Measurements from ENCODE around the gene CAMTA1. TPM values are rescaled to one million over a fixed set of nuclear protein-coding genes. Genes with fewer than 3 reads are reported as not detected.

Gene CAMTA1
- total and polyA plus RNA-seq, 8 donors, result 13.0 to 54.2 (median 23.6) TPM

GRCh38 chr1:7225711-7226505 lies 440.7 kb downstream of the CAMTA1 start:
- WGBS, 2 donors, result 61 to 76% methylated on average over 11 of the region's 11 CpGs
- no peaks in the 10 kb centered on the region for H3K4me1 ChIP-seq
- H3K36me3 ChIP-seq, result no peaks in the 10 kb centered on the region
- H3K9me3 ChIP-seq, result no peaks in the 10 kb centered on the region
- ATAC-seq, result no peak
- H3K27me3 ChIP-seq, result no peaks in the 10 kb centered on the region
- no peak for FAIRE-seq
- no peak for DNase-seq
- intact Hi-C loops (cut with DNase I), result loop anchor here in 2 of 3 donors (10.0 kb wide), 3 partner anchors 181 to 501 kb away; no protein-coding TSS in a partner anchor
- H3K4me3 ChIP-seq, result no peak overlapping the region
- H3K27ac ChIP-seq, result no peak overlapping the region
- no peak for TF ChIP-seq CTCF (IDR thresholded peaks at IDR 0.05)

GRCh38 chr1:7227654-7228053 lies 442.4 kb downstream of the CAMTA1 start:
- H3K27ac ChIP-seq, result no peak overlapping the region
- intact Hi-C loops (cut with DNase I), result loop anchor here in 2 of 3 donors (10.0 kb wide), 3 partner anchors 183 to 503 kb away; no protein-coding TSS in a partner anchor
- no peak overlapping the region for H3K4me3 ChIP-seq
- no peaks in the 10 kb centered on the region for H3K4me1 ChIP-seq
- DNase-seq, result no peak
- ATAC-seq, result no peak
- WGBS, 2 donors, result 84 to 93% methylated on average over 5 of the region's 5 CpGs
- H3K36me3 ChIP-seq, result no peaks in the 10 kb centered on the region
- no peak for TF ChIP-seq CTCF (IDR thresholded peaks at IDR 0.05)
- no peaks in the 10 kb centered on the region for H3K9me3 ChIP-seq
- no peak for FAIRE-seq
- no peaks in the 10 kb centered on the region for H3K27me3 ChIP-seq

- H3K9me3 ChIP-seq, result no peaks in the 10 kb centered on the region
- no peak for FAIRE-seq
- no peak overlapping the region for H3K27ac ChIP-seq
- H3K4me1 ChIP-seq, result no peaks in the 10 kb centered on the region
- no peaks in the 10 kb centered on the region for H3K36me3 ChIP-seq
- no peak for DNase-seq
- TF ChIP-seq CTCF (IDR thresholded peaks at IDR 0.05), result no peak
- no peak overlapping the region for H3K4me3 ChIP-seq
- intact Hi-C loops (cut with DNase I), result loop anchor here in 2 of 3 donors (10.0 kb wide), 3 partner anchors 184 to 504 kb away; no protein-coding TSS in a partner anchor
- ATAC-seq, result no peak
- H3K27me3 ChIP-seq, result no peaks in the 10 kb centered on the region
- WGBS, 2 donors, result 68 to 69% methylated on average over 17 of the region's 17 CpGs
Measured at GRCh38 chr1:7228252-7228961, 443.2 kb downstream of the CAMTA1 start.

- intact Hi-C loops (cut with DNase I), result loop anchor here in 2 of 3 donors (10.0 kb wide), 3 partner anchors 184 to 504 kb away; no protein-coding TSS in a partner anchor
- no peaks in the 10 kb centered on the region for H3K4me1 ChIP-seq
- WGBS, 2 donors, result 50 to 53% methylated on average over 4 of the region's 4 CpGs
Measured at GRCh38 chr1:7229186-7229585, 443.9 kb downstream of the CAMTA1 start.

More at GRCh38 chr1:7229186-7229585, 443.9 kb downstream of the CAMTA1 start:
- H3K36me3 ChIP-seq, result no peaks in the 10 kb centered on the region
- no peaks in the 10 kb centered on the region for H3K9me3 ChIP-seq
- no peak for DNase-seq
- H3K27me3 ChIP-seq, result no peaks in the 10 kb centered on the region
- TF ChIP-seq CTCF (IDR thresholded peaks at IDR 0.05), result no peak
- ATAC-seq, result no peak
- FAIRE-seq, result no peak
- H3K4me3 ChIP-seq, result no peak overlapping the region
- no peak overlapping the region for H3K27ac ChIP-seq
